AG04449 (cell line): ENCODE results near the gene ZNF227.

Experiments used
- CTCF ChIA-PET: fragments of 350-600 bp; formaldehyde crosslinking; extraction: SDS; loops from one replicate; lab custom pipeline; 2021; ENCODE audit warnings: antibody characterized with exemption; lab: Yijun Ruan, JAX
- POLR2A ChIA-PET: fragments of 400-600, 350-600 bp; formaldehyde crosslinking; extraction: SDS; loops from one replicate; lab custom pipeline; 2020; ENCODE audit warnings: antibody characterized with exemption, inconsistent platforms; lab: Yijun Ruan, JAX
- DNase-seq: peaks from one replicate; pipeline ENCODE4 v3.0.0-alpha.2; 2010; ENCODE audit warnings: low read depth, low spot score
- H3K4me3 ChIP-seq: 2 replicates; pipeline ENCODE4 v1.5.1; 2011; ENCODE audit warnings: low read depth, mild to moderate bottlenecking, control low read depth, low read length
- TF ChIP-seq, protein P1 (sequence below): IDR thresholded peaks from one replicate; pipeline ENCODE4 v1.5.1; 2011; ENCODE audit warnings: mild to moderate bottlenecking, moderate library complexity, low read length, control low read depth, inconsistent platforms; ENCODE audit not compliant: insufficient read depth; ENCODE audit errors: missing control alignments

The ZNF227 gene

DNA sequence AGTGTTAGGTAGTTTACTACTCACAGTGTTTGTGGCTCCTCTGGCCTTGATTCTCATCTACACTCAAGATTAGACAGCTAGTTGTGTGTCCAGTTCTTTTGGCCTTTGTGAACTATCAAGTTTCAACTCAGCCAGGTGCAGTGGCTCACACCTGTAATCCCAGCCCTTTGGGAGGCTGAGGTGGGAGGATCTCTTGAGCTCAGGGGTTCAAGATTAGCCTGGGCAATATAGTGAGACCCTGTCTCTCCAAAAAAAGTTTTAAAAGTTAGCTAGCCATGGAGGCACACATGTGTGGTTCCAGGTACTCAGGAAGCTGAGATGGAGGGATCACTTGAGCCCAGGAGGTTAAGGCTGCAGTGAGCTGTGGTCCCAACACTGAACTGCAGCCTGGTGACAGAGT, 31.4 kb upstream of the ZNF227 start:
- POLR2A ChIA-PET, result no interaction called here
- H3K4me3 ChIP-seq, result no peak overlapping the region
- CTCF ChIA-PET, result no interaction called here
- DNase-seq, result no peak
- TF ChIP-seq, protein P1, sequence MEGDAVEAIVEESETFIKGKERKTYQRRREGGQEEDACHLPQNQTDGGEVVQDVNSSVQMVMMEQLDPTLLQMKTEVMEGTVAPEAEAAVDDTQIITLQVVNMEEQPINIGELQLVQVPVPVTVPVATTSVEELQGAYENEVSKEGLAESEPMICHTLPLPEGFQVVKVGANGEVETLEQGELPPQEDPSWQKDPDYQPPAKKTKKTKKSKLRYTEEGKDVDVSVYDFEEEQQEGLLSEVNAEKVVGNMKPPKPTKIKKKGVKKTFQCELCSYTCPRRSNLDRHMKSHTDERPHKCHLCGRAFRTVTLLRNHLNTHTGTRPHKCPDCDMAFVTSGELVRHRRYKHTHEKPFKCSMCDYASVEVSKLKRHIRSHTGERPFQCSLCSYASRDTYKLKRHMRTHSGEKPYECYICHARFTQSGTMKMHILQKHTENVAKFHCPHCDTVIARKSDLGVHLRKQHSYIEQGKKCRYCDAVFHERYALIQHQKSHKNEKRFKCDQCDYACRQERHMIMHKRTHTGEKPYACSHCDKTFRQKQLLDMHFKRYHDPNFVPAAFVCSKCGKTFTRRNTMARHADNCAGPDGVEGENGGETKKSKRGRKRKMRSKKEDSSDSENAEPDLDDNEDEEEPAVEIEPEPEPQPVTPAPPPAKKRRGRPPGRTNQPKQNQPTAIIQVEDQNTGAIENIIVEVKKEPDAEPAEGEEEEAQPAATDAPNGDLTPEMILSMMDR, result no peak

DNA sequence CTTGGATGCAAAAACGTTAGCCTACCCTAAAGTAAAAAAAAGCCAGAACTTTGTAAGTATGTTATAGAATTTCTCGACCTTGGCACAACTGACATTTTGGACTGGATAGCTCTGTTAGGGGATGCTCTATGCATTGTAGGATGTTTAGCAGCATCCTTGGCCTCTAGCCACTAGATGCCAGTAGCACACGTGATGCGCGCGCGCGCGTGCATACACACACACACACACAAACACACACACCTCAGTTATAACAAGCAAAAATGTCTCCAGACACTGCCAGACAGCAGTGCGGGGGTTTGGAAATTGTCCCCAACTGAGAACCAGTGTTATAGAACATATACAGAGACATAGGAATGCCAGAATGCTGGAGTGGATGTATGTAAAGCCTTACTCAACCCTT, 30.2 kb upstream of the ZNF227 start:
- no peak for DNase-seq
- ChIA-PET POLR2A (no interaction called here), CTCF (no interaction called here)
- TF ChIP-seq, protein P1, result no peak
- H3K4me3 ChIP-seq, result no peak overlapping the region

DNA sequence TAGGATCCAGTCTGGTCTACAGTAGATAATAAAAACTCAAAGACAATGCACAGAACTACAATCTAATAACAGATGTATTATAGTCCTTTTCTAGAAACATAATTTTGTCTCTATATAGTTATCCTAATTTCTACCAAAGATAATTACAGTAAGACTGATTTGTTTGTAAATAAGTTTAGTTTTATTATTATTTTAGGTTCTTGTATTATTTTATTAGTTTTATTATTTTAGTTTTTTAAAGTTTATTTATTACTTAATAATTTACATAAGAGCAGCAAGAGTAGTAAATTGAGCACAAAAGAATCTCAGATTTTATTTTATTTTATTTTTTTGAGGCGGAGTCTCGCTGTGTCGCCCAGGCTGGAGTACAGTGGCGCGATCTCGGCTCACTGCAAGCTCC, 22.3 kb upstream of the ZNF227 start:
- H3K4me3 ChIP-seq, result no peak overlapping the region
- POLR2A ChIA-PET, result no interaction called here
- CTCF ChIA-PET, result no interaction called here
- DNase-seq, result no peak
- TF ChIP-seq, protein P1, result no peak

DNA sequence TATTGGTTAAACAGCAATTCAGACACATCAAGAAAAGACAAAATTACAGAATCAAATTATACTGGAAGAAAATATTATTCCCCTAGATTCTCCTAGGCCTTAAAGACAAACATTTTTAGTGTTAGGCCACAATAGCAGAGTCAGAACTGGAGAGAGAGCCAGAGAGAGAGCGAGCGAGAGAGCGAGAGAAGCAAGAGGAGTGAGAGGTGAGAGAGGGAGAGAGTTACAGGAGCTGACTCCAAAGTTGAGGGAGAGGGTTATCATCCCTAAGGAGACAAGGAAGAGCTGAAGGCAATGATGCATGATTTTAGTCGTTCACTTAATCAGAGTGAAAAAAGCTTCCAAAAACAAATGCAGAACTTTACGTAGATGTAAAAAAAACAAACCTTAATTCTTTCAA, 20.2 kb upstream of the ZNF227 start:
- CTCF ChIA-PET, result no interaction called here
- POLR2A ChIA-PET, result no interaction called here
- no peak overlapping the region for H3K4me3 ChIP-seq
- DNase-seq, result no peak
- TF ChIP-seq, protein P1, result no peak

DNA sequence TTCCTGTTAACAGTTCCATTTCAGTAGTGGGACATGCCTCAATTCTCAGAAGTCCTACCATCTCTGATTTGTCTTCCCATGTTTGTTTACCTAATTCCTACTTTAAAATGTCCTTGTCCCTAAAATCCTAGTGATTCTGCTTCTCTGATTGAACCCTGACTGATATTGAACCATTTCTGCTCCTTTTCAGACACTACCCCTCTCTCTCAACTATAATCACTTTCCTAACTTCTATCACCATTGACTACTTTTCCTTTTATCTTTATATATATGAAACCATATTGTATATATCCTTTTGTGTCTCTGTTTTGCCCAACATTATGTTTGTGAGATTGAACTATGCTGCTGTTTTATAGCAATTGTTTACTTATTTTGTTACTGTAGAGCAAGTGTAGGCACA, 15.6 kb upstream of the ZNF227 start:
- no peak for DNase-seq
- no peak overlapping the region for H3K4me3 ChIP-seq
- POLR2A ChIA-PET, result no interaction called here
- CTCF ChIA-PET, result no interaction called here
- TF ChIP-seq, protein P1, result no peak

DNA sequence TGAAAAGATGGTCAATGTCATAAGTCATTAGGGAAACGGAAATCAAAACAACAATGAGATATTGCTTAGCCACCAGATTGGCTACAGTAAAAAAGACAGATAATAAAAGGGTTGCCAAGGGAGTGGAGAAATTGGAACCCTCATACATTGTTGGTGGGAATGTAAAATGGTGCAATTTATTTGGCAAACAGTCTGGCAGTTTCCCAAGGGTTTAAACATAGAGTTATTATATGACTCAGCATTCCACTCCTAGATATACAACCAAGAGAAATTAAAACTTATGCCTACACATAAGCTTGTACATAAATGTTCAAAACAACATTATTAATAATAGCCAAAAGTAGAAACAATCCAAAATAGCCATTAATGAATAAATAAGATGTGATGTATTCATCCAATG, 9.9 kb upstream of the ZNF227 start:
- TF ChIP-seq, protein P1, result no peak
- ChIA-PET POLR2A (no interaction called here), CTCF (no interaction called here)
- no peak overlapping the region for H3K4me3 ChIP-seq
- DNase-seq, result peak; percentile 5
